Measurements from ENCODE around the gene ZMYND10. TPM values are rescaled to one million over a fixed set of nuclear protein-coding genes. Genes with fewer than 3 reads are reported as not detected.
A peak's percentile ranks its signal among the peaks of the same experiment; 100 is the strongest.

The ZMYND10 gene
- total RNA-seq, 2 donors from 2014 or later, result 0.37 to 1.5 TPM

GRCh38 chr3:50358911-50359759, 13.6 kb upstream of the ZMYND10 start, which contains the start of gene TMEM115:
Gene TMEM115, minus strand, starts transcription at chr3:50359521. Its CDS starts 458 bp downstream, at chr3:50359063.
- no peaks in the 10 kb centered on the region for H3K27me3 ChIP-seq
- intact Hi-C loops (cut with DNase I), result no loop called here
- H3K4me1 ChIP-seq, result peaks cover 23% of the 10 kb centered on the region

GRCh38 chr3:50358355-50358910, 12.9 kb upstream of the ZMYND10 start:
- peak overlapping the region; percentile 89 to 93 for H3K9ac ChIP-seq (ENCODE audit: low read depth in 2 of 2, low read length in 2 of 2)
- H3K27ac ChIP-seq, result peak overlapping the region; percentile 81
- no peak for TF ChIP-seq CTCF (IDR thresholded peaks at IDR 0.05)
- H3K9me3 ChIP-seq, result no peaks in the 10 kb centered on the region
- intact Hi-C loops (cut with DNase I), result no loop called here
- DNase-seq, result no peak
- H3K4me1 ChIP-seq, result peaks cover 23% of the 10 kb centered on the region
- H3K4me3 ChIP-seq, result peak overlapping the region; percentile 89
- peaks cover 8% of the 10 kb centered on the region for H3K36me3 ChIP-seq
- H3K27me3 ChIP-seq, result no peaks in the 10 kb centered on the region

More at GRCh38 chr3:50358911-50359759, 13.6 kb upstream of the ZMYND10 start, which contains the start of gene TMEM115:
- Histone ChIP-seq H3K9me3 (no peaks in the 10 kb centered on the region), H3K9ac (ENCODE audit: low read depth in 2 of 2, low read length in 2 of 2) (peak within 1 kb of the TSS; percentile 89 to 93), H3K4me3 (peak within 1 kb of the TSS; percentile 89), H3K36me3 (peaks cover 8% of the 10 kb centered on the region), H3K27ac (peak within 1 kb of the TSS; percentile 81)
- DNase-seq, result peak; percentile 99
- no peak for TF ChIP-seq CTCF (IDR thresholded peaks at IDR 0.05)

GRCh38 chr3:50357481-50357880, 11.9 kb upstream of the ZMYND10 start:
- intact Hi-C loops (cut with DNase I), result no loop called here
- Histone ChIP-seq H3K27me3 (no peaks in the 10 kb centered on the region), H3K27ac (peak overlapping the region; percentile 56), H3K36me3 (peaks cover 8% of the 10 kb centered on the region), H3K4me1 (peaks cover 26% of the 10 kb centered on the region), H3K4me3 (peak overlapping the region; percentile 89), H3K9me3 (no peaks in the 10 kb centered on the region), H3K9ac (ENCODE audit: low read depth in 2 of 2, low read length in 2 of 2) (peak overlapping the region; percentile 89 to 93)
- no peak for DNase-seq
- no peak for TF ChIP-seq CTCF (IDR thresholded peaks at IDR 0.05)

- intact Hi-C loops (cut with DNase I), result no loop called here
- no peaks in the 10 kb centered on the region for H3K27me3 ChIP-seq
- H3K36me3 ChIP-seq, result peaks cover 8% of the 10 kb centered on the region
- DNase-seq, result peak; percentile 86
- no peaks in the 10 kb centered on the region for H3K9me3 ChIP-seq
- H3K9ac ChIP-seq (ENCODE audit: low read depth in 2 of 2, low read length in 2 of 2), result peak overlapping the region; percentile 56 to 89
- TF ChIP-seq CTCF (IDR thresholded peaks at IDR 0.05), result no peak
- H3K4me3 ChIP-seq, result no peak overlapping the region
- H3K4me1 ChIP-seq, result peaks cover 30% of the 10 kb centered on the region
- H3K27ac ChIP-seq, result peak overlapping the region; percentile 56
Observed at GRCh38 chr3:50356553-50356952, 11.0 kb upstream of the ZMYND10 start.

GRCh38 chr3:50355829-50356552, 10.5 kb upstream of the ZMYND10 start:
- no peak for TF ChIP-seq CTCF (IDR thresholded peaks at IDR 0.05)
- no peak for DNase-seq
- H3K4me1 ChIP-seq, result peaks cover 35% of the 10 kb centered on the region

More at GRCh38 chr3:50355829-50356552, 10.5 kb upstream of the ZMYND10 start:
- H3K9me3 ChIP-seq, result no peaks in the 10 kb centered on the region
- H3K36me3 ChIP-seq, result peaks cover 8% of the 10 kb centered on the region
- H3K9ac ChIP-seq (ENCODE audit: low read depth in 2 of 2, low read length in 2 of 2), result peak overlapping the region in 1 of 2 donors; percentile 89
- peak overlapping the region; percentile 56 for H3K27ac ChIP-seq
- no peak overlapping the region for H3K4me3 ChIP-seq
- no peaks in the 10 kb centered on the region for H3K27me3 ChIP-seq
- intact Hi-C loops (cut with DNase I), result no loop called here
